DOHH2 (cell line): ENCODE results near the gene NKX2-2.

Experiments
- H3F3A ChIP-seq: fragments of 200-600 bp; sonication (generic), shearing (Covaris generic); 2 replicates; pipeline ENCODE4 v1.6.0; 2016; ENCODE audit warnings: antibody characterized with exemption, mild to moderate bottlenecking; ENCODE audit not compliant: control insufficient read depth, insufficient read depth
- H3K27ac ChIP-seq: fragments of 200-600 bp; sonication (generic); 2 replicates; pipeline ENCODE4 v1.5.1; 2014; ENCODE audit warnings: low read depth, mild to moderate bottlenecking, low read length, moderate library complexity
- H3K27me3 ChIP-seq: fragments of 200-600 bp; sonication (generic); 2 replicates; pipeline ENCODE4 v1.6.1; 2014; ENCODE audit warnings: mild to moderate bottlenecking, low read length, mixed read lengths; ENCODE audit not compliant: control insufficient read depth
- H3K36me3 ChIP-seq: fragments of 200-600 bp; sonication (generic); 2 replicates; pipeline ENCODE4 v1.6.1; 2014; ENCODE audit warnings: mild to moderate bottlenecking, low read length, moderate library complexity, mixed read lengths; ENCODE audit not compliant: control insufficient read depth
- H3K4me1 ChIP-seq: fragments of 200-600 bp; sonication (generic); 2 replicates; pipeline ENCODE4 v1.6.1; 2014; ENCODE audit warnings: mild to moderate bottlenecking, low read length, mixed read lengths; ENCODE audit not compliant: control insufficient read depth
- H3K4me2 ChIP-seq: fragments of 200-600 bp; sonication (generic); 2 replicates; pipeline ENCODE4 v1.6.0; 2014; ENCODE audit warnings: mild to moderate bottlenecking, low read length, moderate library complexity
- H3K4me3 ChIP-seq: fragments of 200-600 bp; sonication (generic); 2 replicates; pipeline ENCODE4 v1.5.1; 2014; ENCODE audit warnings: mild to moderate bottlenecking, low read length, mixed read lengths
- H3K79me2 ChIP-seq: fragments of 200-600 bp; sonication (generic); 2 replicates; pipeline ENCODE4 v1.6.1; 2014; ENCODE audit warnings: mild to moderate bottlenecking, low read length, mixed read lengths; ENCODE audit not compliant: control insufficient read depth
- H3K9me2 ChIP-seq: fragments of 200-600 bp; sonication (generic); replicated peaks from 2 replicates; pipeline ENCODE4 v1.6.1; 2014; ENCODE audit warnings: mild to moderate bottlenecking, low read length, mixed read lengths; ENCODE audit not compliant: control insufficient read depth
- H3K9me3 ChIP-seq: fragments of 200-600 bp; sonication (generic); 2 replicates; pipeline ENCODE4 v1.6.1; 2014; ENCODE audit warnings: antibody characterized with exemption, low read length, mixed read lengths; ENCODE audit not compliant: control insufficient read depth, insufficient read depth
- H4K20me1 ChIP-seq: fragments of 200-600 bp; sonication (generic); 2 replicates; pipeline ENCODE4 v1.6.0; 2014; ENCODE audit warnings: low read depth, mild to moderate bottlenecking, antibody characterized with exemption, low read length, moderate library complexity; ENCODE audit not compliant: control insufficient read depth, insufficient read depth
- EZH2phosphoT487 ChIP-seq: fragments of 200-600 bp; sonication (generic); IDR thresholded peaks from 2 replicates; pipeline ENCODE4 v1.6.1; 2017; ENCODE audit warnings: borderline replicate concordance, mild to moderate bottlenecking, antibody characterized with exemption, low read length, moderate library complexity, mixed read lengths
- TF ChIP-seq, protein P1 (sequence below): fragments of 200-600 bp; sonication (generic); IDR thresholded peaks from one replicate; pipeline ENCODE4 v1.5.1; 2014; ENCODE audit warnings: antibody characterized with exemption, mild to moderate bottlenecking, low read depth, low read length; ENCODE audit not compliant: poor library complexity, severe bottlenecking

The NKX2-2 gene

GRCh38 chr20:21516180-21516567, 2.3 kb upstream of the NKX2-2 start:
- Histone ChIP-seq H3K4me1 (no peaks in the 10 kb centered on the region), H3K79me2 (no peaks in the 10 kb centered on the region), H3K36me3 (no peaks in the 10 kb centered on the region), H3K27ac (no peak overlapping the region), H3K27me3 (no peaks in the 10 kb centered on the region), H4K20me1 (no peaks in the 10 kb centered on the region), H3K9me2 (no peaks in the 10 kb centered on the region), H3K4me2 (no peak overlapping the region), H3K4me3 (no peak overlapping the region), H3K9me3 (no peaks in the 10 kb centered on the region), H3F3A (no peaks in the 10 kb centered on the region)
- TF ChIP-seq, protein P1, sequence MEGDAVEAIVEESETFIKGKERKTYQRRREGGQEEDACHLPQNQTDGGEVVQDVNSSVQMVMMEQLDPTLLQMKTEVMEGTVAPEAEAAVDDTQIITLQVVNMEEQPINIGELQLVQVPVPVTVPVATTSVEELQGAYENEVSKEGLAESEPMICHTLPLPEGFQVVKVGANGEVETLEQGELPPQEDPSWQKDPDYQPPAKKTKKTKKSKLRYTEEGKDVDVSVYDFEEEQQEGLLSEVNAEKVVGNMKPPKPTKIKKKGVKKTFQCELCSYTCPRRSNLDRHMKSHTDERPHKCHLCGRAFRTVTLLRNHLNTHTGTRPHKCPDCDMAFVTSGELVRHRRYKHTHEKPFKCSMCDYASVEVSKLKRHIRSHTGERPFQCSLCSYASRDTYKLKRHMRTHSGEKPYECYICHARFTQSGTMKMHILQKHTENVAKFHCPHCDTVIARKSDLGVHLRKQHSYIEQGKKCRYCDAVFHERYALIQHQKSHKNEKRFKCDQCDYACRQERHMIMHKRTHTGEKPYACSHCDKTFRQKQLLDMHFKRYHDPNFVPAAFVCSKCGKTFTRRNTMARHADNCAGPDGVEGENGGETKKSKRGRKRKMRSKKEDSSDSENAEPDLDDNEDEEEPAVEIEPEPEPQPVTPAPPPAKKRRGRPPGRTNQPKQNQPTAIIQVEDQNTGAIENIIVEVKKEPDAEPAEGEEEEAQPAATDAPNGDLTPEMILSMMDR = no peak
- TF ChIP-seq EZH2phosphoT487 = no peak

DNA sequence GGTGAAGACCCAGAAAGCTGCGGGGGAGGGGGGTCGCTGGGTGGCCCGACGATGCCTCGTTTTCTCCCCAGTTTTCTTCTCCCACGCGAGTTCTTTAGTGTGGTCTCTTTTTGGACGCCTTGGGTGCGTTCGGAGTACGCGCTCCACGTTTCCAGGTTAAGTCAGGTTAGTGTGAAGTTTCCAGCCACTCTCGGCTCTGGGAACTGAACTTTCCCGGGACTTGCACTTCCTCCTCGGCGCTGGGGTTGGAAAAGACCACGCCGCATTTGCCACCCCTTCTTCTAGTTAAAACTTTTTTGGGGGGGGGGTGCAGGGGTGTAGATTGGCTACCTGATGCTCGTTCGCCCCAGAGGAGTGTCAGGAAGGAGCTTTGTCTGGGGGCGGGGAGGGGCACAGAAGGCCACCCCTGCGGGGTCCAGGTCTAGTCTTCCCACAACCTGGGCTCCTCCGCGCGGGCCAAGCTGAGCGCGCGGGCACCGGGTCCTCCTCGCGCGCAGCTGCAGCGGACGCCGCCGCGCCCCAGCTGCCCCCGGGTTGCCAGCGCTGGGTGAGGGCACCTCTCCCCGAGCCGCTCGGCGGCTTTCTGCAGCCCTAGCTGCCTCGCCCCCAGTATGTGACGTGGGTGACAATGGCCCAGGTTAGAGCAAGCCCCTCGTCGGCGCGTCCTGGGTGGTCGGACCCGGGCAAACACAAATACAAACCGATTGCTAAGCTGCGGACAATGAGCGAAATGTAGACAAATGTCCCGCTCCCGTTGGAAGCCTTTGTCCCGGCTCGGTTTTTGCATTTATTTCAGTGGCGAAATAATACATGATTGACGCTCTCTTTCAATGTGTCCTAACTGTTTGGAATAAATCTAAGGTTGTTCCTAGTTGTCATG, 1.7 kb upstream of the NKX2-2 start:
- no peaks in the 10 kb centered on the region for H4K20me1 ChIP-seq
- TF ChIP-seq, protein P1 = no peak
- TF ChIP-seq EZH2phosphoT487 = no peak
- no peaks in the 10 kb centered on the region for H3K9me3 ChIP-seq
- H3K79me2 ChIP-seq = no peaks in the 10 kb centered on the region
- H3K27ac ChIP-seq = no peak overlapping the region
- no peaks in the 10 kb centered on the region for H3K27me3 ChIP-seq
- H3K4me1 ChIP-seq = no peaks in the 10 kb centered on the region
- H3K4me3 ChIP-seq = no peak overlapping the region
- H3K36me3 ChIP-seq = no peaks in the 10 kb centered on the region
- H3K4me2 ChIP-seq = no peak overlapping the region
- H3F3A ChIP-seq = no peaks in the 10 kb centered on the region
- no peaks in the 10 kb centered on the region for H3K9me2 ChIP-seq

- no peaks in the 10 kb centered on the region for H3F3A ChIP-seq
- no peaks in the 10 kb centered on the region for H3K36me3 ChIP-seq
- H3K27me3 ChIP-seq = no peaks in the 10 kb centered on the region
- no peaks in the 10 kb centered on the region for H3K9me2 ChIP-seq
- H3K4me1 ChIP-seq = no peaks in the 10 kb centered on the region
- no peaks in the 10 kb centered on the region for H3K79me2 ChIP-seq
- no peaks in the 10 kb centered on the region for H3K9me3 ChIP-seq
- no peak overlapping the region for H3K27ac ChIP-seq
- TF ChIP-seq, protein P1 = no peak
- no peak for TF ChIP-seq EZH2phosphoT487
- H3K4me2 ChIP-seq = no peak overlapping the region
- no peak overlapping the region for H3K4me3 ChIP-seq
- no peaks in the 10 kb centered on the region for H4K20me1 ChIP-seq
These were observed 838 bp upstream of the NKX2-2 start for GRCh38 chr20:21514553-21515251.
